HG03108 (cell line): Measurements from ENCODE around the gene SRGN.

Experiments used
- ATAC-seq: cut with Tn5 transposase; IDR thresholded peaks from one replicate; pipeline ENCODE4 v1.9.1; 2021; ENCODE audit warnings: moderate library complexity; ENCODE audit not compliant: unreplicated experiment

The SRGN gene

GRCh38 chr10:69060127-69060798 is 27.6 kb upstream of the SRGN start:
- no peak for ATAC-seq

- ATAC-seq = peak; percentile 43
These were observed 26.4 kb upstream of the SRGN start for GRCh38 chr10:69061305-69062161.

- no peak for ATAC-seq
These were observed 25.0 kb upstream of the SRGN start for GRCh38 chr10:69062901-69063300.

GRCh38 chr10:69064762-69065328 is 23.1 kb upstream of the SRGN start:
- ATAC-seq = no peak

GRCh38 chr10:69065406-69066361 is 22.2 kb upstream of the SRGN start:
- peak; percentile 49 for ATAC-seq

GRCh38 chr10:69067189-69067588 is 20.7 kb upstream of the SRGN start:
- ATAC-seq = no peak

- no peak for ATAC-seq
These were observed 19.4 kb upstream of the SRGN start for GRCh38 chr10:69068549-69068948.

GRCh38 chr10:69069090-69070042 is 18.5 kb upstream of the SRGN start:
- no peak for ATAC-seq

- ATAC-seq = no peak
These were observed 17.0 kb upstream of the SRGN start for GRCh38 chr10:69070951-69071350.

GRCh38 chr10:69071610-69072009 is 16.3 kb upstream of the SRGN start:
- no peak for ATAC-seq

- ATAC-seq = no peak
These were observed 14.9 kb upstream of the SRGN start for GRCh38 chr10:69073026-69073425.

GRCh38 chr10:69073736-69074364 is 14.1 kb upstream of the SRGN start:
- ATAC-seq = no peak

- no peak for ATAC-seq
These were observed 13.4 kb upstream of the SRGN start for GRCh38 chr10:69074532-69074931.

GRCh38 chr10:69075431-69075830 is 12.5 kb upstream of the SRGN start:
- no peak for ATAC-seq

- no peak for ATAC-seq
These were observed 9.6 kb upstream of the SRGN start for GRCh38 chr10:69078311-69078710.

GRCh38 chr10:69080226-69080625 is 7.7 kb upstream of the SRGN start:
- ATAC-seq = no peak

GRCh38 chr10:69086001-69086509 is 1.8 kb upstream of the SRGN start:
- no peak for ATAC-seq

- ATAC-seq = no peak
These were observed 517 bp downstream of the SRGN start for GRCh38 chr10:69088471-69088769.

GRCh38 chr10:69088801-69089501 is 1.0 kb downstream of the SRGN start:
- no peak for ATAC-seq
